Natural killer cell (primary cell): ENCODE measurements around the gene CTAGE1. TPM values are rescaled to one million over a fixed set of nuclear protein-coding genes. Genes with fewer than 3 reads are reported as not detected.

ENCODE experiments used
- ATAC-seq, 3 donors: fragments of 150-1000 bp in 2 of 3; fragments of 200-7000 bp in 1 of 3; cut with Tn5 transposase; 1 replicate in 1 of 3; 2 replicates in 2 of 3; pipeline ENCODE4 v1.10.0; 2021; ENCODE audit warnings: mild to moderate bottlenecking in 2 of 3, moderate library complexity in 2 of 3
- DNase-seq, 2 donors: peaks; one replicate each; pipeline versions ENCODE4 v3.0.0 to v3.0.0-alpha.2; 2013 to 2021; ENCODE audit warnings: mixed read lengths in 1 of 2
- H3K27ac ChIP-seq: one replicate; pipeline ENCODE4 v1.5.1; 2013; ENCODE audit warnings: mild to moderate bottlenecking, low read length
- H3K27me3 ChIP-seq: one replicate; pipeline ENCODE4 v1.6.1; 2013; ENCODE audit warnings: low read length; ENCODE audit not compliant: control insufficient read depth, insufficient read depth
- H3K36me3 ChIP-seq: one replicate; pipeline ENCODE4 v1.6.1; 2013; ENCODE audit warnings: low read length; ENCODE audit not compliant: control insufficient read depth, insufficient read depth
- H3K4me1 ChIP-seq: one replicate; pipeline ENCODE4 v1.6.1; 2013; ENCODE audit warnings: low read length; ENCODE audit not compliant: control insufficient read depth, insufficient read depth
- H3K4me3 ChIP-seq: one replicate; pipeline ENCODE4 v1.5.1; 2013; ENCODE audit warnings: low read length
- H3K9me3 ChIP-seq: one replicate; pipeline ENCODE4 v1.6.1; 2013; ENCODE audit warnings: low read length; ENCODE audit not compliant: control insufficient read depth, insufficient read depth
- H3K27ac Mint-ChIP-seq, 2 donors: one replicate each; pipeline ENCODE4 v1.8.0; 2022; ENCODE audit warnings: mild to moderate bottlenecking in 2 of 2, mixed read lengths in 2 of 2, moderate library complexity in 1 of 2
- H3K27me3 Mint-ChIP-seq, 2 donors: one replicate each; pipeline ENCODE4 v1.8.0; 2022; ENCODE audit warnings: low read depth in 2 of 2, mixed read lengths in 2 of 2
- H3K36me3 Mint-ChIP-seq: one replicate; pipeline ENCODE4 v1.8.0; 2022; ENCODE audit warnings: mixed read lengths
- H3K4me1 Mint-ChIP-seq, 2 donors: one replicate each; pipeline ENCODE4 v1.8.0; 2022; ENCODE audit warnings: mixed read lengths in 2 of 2
- H3K4me3 Mint-ChIP-seq: one replicate; pipeline ENCODE4 v1.8.0; 2022; ENCODE audit warnings: mild to moderate bottlenecking, moderate library complexity, mixed read lengths
- H3K9me3 Mint-ChIP-seq, 2 donors: one replicate each; pipeline ENCODE4 v1.8.0; 2022; ENCODE audit warnings: mixed read lengths in 2 of 2
- WGBS: methylation state at CpG from one replicate; pipeline ENCODE4 v1.1.7; 2013; ENCODE audit warnings: missing lambda C conversion rate; ENCODE audit not compliant: insufficient coverage; 5-methylcytosine and 5-hydroxymethylcytosine counted together
- intact Hi-C: fragments of 100-400 bp; cut with micrococcal nuclease; formaldehyde crosslinking; loops from one replicate; pipeline ENCODE4 v1.14.2; 2022
- total RNA-seq, 4 donors: library from RNA; stranded (reverse); fragments of 120-200 nt in 1 of 4; gene quantifications; one replicate each; pipeline versions ENCODE4 v1.2.3 to v1.2.4, GENCODE V29; 2013 to 2022
- TF ChIP-seq, protein P1 (sequence below): fragments of 200-600 bp; IDR thresholded peaks from one replicate; pipeline ENCODE4 v1.8.0; 2022; ENCODE audit warnings: antibody characterized with exemption

CTAGE1 gene
- total RNA-seq, 3 donors from 2014 or later (not counting 1 experiment from before 2014, with no cell fraction given) = not detected

DNA sequence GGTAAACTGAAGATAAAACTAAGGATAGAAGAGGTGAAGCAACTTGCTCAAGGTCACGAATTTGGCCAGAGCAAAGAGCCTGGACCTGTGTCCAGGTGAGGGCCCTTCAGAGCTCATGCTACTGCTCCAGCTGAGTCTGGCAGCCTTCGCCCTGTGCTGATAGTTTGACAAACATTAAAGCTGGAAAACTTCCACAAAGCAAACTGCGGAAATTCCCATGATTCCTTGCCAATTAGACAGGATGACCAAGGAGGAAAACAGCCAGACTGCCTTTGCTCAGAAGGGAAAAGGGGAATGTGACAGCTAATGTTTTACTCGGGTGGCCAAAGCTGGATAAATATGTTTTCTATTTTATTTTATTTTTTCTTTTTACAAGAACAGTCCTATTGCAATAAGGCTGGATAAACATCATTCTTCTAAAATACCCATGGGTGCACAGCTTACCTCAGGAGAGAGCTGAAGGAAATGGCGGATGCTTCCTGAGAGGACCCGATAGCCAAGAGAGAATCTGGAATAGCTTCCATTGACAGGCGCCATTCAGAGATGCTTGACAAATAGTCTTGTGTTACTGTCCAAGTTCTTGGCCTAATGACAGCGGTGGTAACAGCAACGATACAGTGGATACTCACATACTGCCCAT, 5.3 kb upstream of the CTAGE1 start:
- TF ChIP-seq, protein P1, sequence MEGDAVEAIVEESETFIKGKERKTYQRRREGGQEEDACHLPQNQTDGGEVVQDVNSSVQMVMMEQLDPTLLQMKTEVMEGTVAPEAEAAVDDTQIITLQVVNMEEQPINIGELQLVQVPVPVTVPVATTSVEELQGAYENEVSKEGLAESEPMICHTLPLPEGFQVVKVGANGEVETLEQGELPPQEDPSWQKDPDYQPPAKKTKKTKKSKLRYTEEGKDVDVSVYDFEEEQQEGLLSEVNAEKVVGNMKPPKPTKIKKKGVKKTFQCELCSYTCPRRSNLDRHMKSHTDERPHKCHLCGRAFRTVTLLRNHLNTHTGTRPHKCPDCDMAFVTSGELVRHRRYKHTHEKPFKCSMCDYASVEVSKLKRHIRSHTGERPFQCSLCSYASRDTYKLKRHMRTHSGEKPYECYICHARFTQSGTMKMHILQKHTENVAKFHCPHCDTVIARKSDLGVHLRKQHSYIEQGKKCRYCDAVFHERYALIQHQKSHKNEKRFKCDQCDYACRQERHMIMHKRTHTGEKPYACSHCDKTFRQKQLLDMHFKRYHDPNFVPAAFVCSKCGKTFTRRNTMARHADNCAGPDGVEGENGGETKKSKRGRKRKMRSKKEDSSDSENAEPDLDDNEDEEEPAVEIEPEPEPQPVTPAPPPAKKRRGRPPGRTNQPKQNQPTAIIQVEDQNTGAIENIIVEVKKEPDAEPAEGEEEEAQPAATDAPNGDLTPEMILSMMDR = no peak
- no peak overlapping the region for H3K27ac ChIP-seq

DNA sequence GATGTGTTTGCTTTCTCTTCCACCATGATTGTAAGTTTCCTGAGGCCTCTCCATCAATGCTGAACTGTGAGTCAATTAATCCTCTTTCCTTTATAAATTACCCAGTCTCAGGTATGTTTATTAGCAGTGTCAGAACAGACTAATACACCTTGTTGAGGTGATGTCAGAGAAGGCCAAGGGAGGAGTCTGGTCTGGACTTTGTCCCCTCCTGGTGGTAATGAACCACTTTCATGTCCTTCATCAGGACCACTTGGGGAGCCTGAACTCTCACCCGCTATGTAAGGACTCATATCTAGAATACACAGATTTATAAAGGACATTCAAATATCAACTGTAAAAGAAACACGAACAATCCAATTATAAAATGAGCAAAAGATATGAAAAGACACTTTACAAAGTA, 2.9 kb upstream of the CTAGE1 start:
- DNase-seq (no peak), ATAC-seq (no peak)
- H3K9me3 Mint-ChIP-seq = peaks cover 0 to 2% of the 10 kb centered on the region in 2 donors
- 95% methylated on average over 2 of the region's 2 CpGs for whole genome bisulfite sequencing
- Histone ChIP-seq H3K36me3 (no peaks in the 10 kb centered on the region), H3K4me3 (no peak overlapping the region), H3K27me3 (no peaks in the 10 kb centered on the region), H3K9me3 (peaks cover 3% of the 10 kb centered on the region), H3K4me1 (no peaks in the 10 kb centered on the region), H3K27ac (no peak overlapping the region)
- intact Hi-C loops = no loop called here
- H3K36me3 Mint-ChIP-seq = no peaks in the 10 kb centered on the region
- H3K27me3 Mint-ChIP-seq = peaks cover 0 to 5% of the 10 kb centered on the region in 2 donors
- no peak overlapping the region for H3K27ac Mint-ChIP-seq
- no peak overlapping the region for H3K4me3 Mint-ChIP-seq
- TF ChIP-seq, protein P1 = no peak
- H3K4me1 Mint-ChIP-seq = no peaks in the 10 kb centered on the region

More for the DNA sequence above, 5.3 kb upstream of the CTAGE1 start:
- Mint-ChIP-seq H3K4me1 (peaks cover 2% of the 10 kb centered on the region in 2 donors), H3K36me3 (no peaks in the 10 kb centered on the region), H3K27ac (no peak overlapping the region), H3K27me3 (peaks cover 0 to 5% of the 10 kb centered on the region in 2 donors), H3K9me3 (peaks cover 0 to 2% of the 10 kb centered on the region in 2 donors), H3K4me3 (no peak overlapping the region)
- no peaks in the 10 kb centered on the region for H3K4me1 ChIP-seq
- no peak overlapping the region for H3K4me3 ChIP-seq
- DNase-seq (no peak), ATAC-seq (no peak)
- intact Hi-C loops = no loop called here
- WGBS = 86% methylated on average over 8 of the region's 9 CpGs
- H3K9me3 ChIP-seq = peaks cover 3% of the 10 kb centered on the region
- no peaks in the 10 kb centered on the region for H3K27me3 ChIP-seq
- H3K36me3 ChIP-seq = no peaks in the 10 kb centered on the region

DNA sequence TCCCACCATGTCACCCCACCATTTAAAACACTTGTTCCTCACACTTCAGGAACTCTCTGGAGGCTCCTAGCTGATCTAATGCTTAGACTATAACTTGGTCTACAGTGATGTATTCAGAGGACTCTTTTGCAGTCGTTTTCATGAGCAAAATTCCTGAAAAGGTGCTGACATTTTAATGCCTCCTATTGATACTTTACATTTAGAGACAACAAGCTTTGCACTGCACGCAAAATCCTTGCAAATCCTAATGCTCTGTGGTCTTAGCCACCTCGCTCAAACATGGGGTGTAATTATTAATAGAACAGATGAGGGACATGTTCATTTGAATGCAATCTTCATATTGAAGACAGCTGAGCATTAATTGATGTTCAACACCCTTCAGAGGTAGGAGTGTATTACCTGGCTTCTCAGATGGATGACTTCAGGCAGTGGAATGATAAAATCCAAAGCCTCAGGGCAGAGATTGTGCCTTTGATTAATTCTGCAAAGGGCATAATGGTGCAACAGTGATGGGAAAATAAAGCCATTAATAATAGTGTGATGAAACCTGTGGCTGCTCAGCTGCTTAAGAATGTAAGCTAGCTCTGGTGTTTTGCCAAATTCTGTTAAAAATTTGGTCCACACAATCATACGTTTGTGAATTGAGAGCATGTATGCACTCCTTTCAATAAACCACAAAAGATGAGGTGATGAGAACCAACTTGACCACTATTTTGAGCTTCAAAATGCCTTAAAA, 5.4 kb downstream of the CTAGE1 start:
- H3K9me3 Mint-ChIP-seq = peaks cover 6 to 8% of the 10 kb centered on the region in 2 donors
- DNase-seq (no peak), ATAC-seq (no peak)
- intact Hi-C loops = no loop called here
- Histone ChIP-seq H3K9me3 (peaks cover 14% of the 10 kb centered on the region), H3K36me3 (no peaks in the 10 kb centered on the region), H3K27ac (no peak overlapping the region), H3K4me1 (peaks cover 17% of the 10 kb centered on the region), H3K27me3 (no peaks in the 10 kb centered on the region), H3K4me3 (no peak overlapping the region)
- no peak overlapping the region for H3K4me3 Mint-ChIP-seq
- H3K36me3 Mint-ChIP-seq = peaks cover 20% of the 10 kb centered on the region
- WGBS = 77% methylated on average over 4 of the region's 4 CpGs
- peaks cover 27 to 30% of the 10 kb centered on the region in 2 donors for H3K4me1 Mint-ChIP-seq
- H3K27me3 Mint-ChIP-seq = peaks cover 0 to 4% of the 10 kb centered on the region in 2 donors
- TF ChIP-seq, protein P1 = no peak
- no peak overlapping the region for H3K27ac Mint-ChIP-seq
